HL-60 (cell line): ENCODE data around the gene ARL8A.

Source experiments
- DNase-seq, 2 experiments: peaks; one replicate each; pipeline ENCODE4 v3.0.0-alpha.2; 2010 to 2020; ENCODE audit warnings: low read depth in 1 of 2, low spot score in 1 of 2
- H3K27ac ChIP-seq: fragments of 250-450 bp; sonication (Bioruptor Pico); replicated peaks from 2 replicates; pipeline ENCODE4 v1.5.1; 2020; ENCODE audit warnings: mild to moderate bottlenecking, moderate library complexity
- H3K27me3 ChIP-seq: fragments of 250-450 bp; sonication (Bioruptor Pico); 2 replicates; pipeline ENCODE4 v1.5.1; 2021; ENCODE audit warnings: mild to moderate bottlenecking, moderate library complexity; ENCODE audit not compliant: insufficient read depth, poor library complexity, severe bottlenecking
- H3K4me3 ChIP-seq: replicated peaks from 2 replicates; pipeline ENCODE4 v1.5.1; 2011; ENCODE audit warnings: mild to moderate bottlenecking, control low read depth, low read length; ENCODE audit not compliant: insufficient read depth
- CTCF ChIP-seq: IDR thresholded peaks from one replicate; pipeline ENCODE4 v1.5.1; 2011; ENCODE audit warnings: low read length, control low read depth, inconsistent platforms; ENCODE audit not compliant: insufficient read depth
- GABPA ChIP-seq: IDR thresholded peaks from 2 replicates; pipeline ENCODE4 v1.6.1; 2012; ENCODE audit warnings: low read depth
- POLR2AphosphoS5 ChIP-seq: IDR thresholded peaks from 2 replicates; pipeline ENCODE4 v1.6.1; 2012; ENCODE audit warnings: low read depth
- REST ChIP-seq: IDR thresholded peaks from 2 replicates; pipeline ENCODE4 v1.6.1; 2012; ENCODE audit warnings: low read depth; ENCODE audit not compliant: insufficient replicate concordance
- SPI1 ChIP-seq: IDR thresholded peaks from 2 replicates; pipeline ENCODE4 v1.6.1; 2012; ENCODE audit warnings: low read depth, mild to moderate bottlenecking, borderline replicate concordance

The ARL8A gene

GRCh38 chr1:202130297-202130721 lies 14.2 kb downstream of the ARL8A start:
- H3K27ac ChIP-seq, result no peak overlapping the region
- TF ChIP-seq SPI1 (no peak), POLR2AphosphoS5 (no peak), CTCF (no peak), GABPA (no peak), REST (no peak)
- H3K27me3 ChIP-seq, result no peaks in the 10 kb centered on the region
- no peak overlapping the region for H3K4me3 ChIP-seq
- no peak for DNase-seq

- Histone ChIP-seq H3K4me3 (no peak overlapping the region), H3K27me3 (no peaks in the 10 kb centered on the region), H3K27ac (no peak overlapping the region)
- no peak for TF ChIP-seq REST
- no peak for DNase-seq
Observed at GRCh38 chr1:202129453-202130296, 14.9 kb downstream of the ARL8A start.

GRCh38 chr1:202127836-202128622 lies 16.5 kb downstream of the ARL8A start:
- Histone ChIP-seq H3K27me3 (no peaks in the 10 kb centered on the region), H3K27ac (no peak overlapping the region), H3K4me3 (no peak overlapping the region)
- TF ChIP-seq GABPA (no peak), REST (no peak), SPI1 (no peak), POLR2AphosphoS5 (no peak), CTCF (no peak)
- no peak for DNase-seq
